SU-DHL-6 (cell line): ENCODE measurements around the gene CXorf38.

Experiments used
- EZH2phosphoT487 ChIP-seq: fragments of 200-600 bp; sonication (generic), shearing (Covaris generic); conservative IDR thresholded peaks from 2 replicates; pipeline ENCODE4 v1.6.1; 2018; ENCODE audit warnings: mild to moderate bottlenecking, antibody characterized with exemption, low read length, moderate library complexity, mixed read lengths
- TF ChIP-seq, protein P1 (sequence below): fragments of 200-600 bp; sonication (generic); IDR thresholded peaks from one replicate; pipeline ENCODE4 v1.5.1; 2017; ENCODE audit warnings: antibody characterized with exemption, mild to moderate bottlenecking, low read length, moderate library complexity; ENCODE audit not compliant: insufficient read depth, poor library complexity, severe bottlenecking

DNA sequence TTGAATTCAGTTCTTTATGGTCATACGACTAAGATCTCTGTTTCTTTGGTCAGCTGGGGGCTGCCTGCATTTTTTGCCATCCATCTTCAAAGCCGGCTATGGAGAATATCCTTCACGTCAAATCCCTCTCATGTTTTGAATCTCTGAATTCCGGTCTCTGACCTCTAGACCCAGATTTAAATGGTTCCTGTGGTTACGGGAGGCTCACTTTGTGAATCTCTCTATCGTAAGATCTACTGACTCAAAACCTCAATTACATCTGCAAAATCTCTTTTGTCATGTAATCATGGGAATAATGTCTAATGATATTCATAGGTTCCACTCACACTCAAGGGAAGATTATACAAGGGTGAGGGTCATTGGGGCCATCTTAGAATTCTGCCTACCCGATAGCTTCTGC lies 29.8 kb downstream of the CXorf38 start:
- TF ChIP-seq, protein P1, sequence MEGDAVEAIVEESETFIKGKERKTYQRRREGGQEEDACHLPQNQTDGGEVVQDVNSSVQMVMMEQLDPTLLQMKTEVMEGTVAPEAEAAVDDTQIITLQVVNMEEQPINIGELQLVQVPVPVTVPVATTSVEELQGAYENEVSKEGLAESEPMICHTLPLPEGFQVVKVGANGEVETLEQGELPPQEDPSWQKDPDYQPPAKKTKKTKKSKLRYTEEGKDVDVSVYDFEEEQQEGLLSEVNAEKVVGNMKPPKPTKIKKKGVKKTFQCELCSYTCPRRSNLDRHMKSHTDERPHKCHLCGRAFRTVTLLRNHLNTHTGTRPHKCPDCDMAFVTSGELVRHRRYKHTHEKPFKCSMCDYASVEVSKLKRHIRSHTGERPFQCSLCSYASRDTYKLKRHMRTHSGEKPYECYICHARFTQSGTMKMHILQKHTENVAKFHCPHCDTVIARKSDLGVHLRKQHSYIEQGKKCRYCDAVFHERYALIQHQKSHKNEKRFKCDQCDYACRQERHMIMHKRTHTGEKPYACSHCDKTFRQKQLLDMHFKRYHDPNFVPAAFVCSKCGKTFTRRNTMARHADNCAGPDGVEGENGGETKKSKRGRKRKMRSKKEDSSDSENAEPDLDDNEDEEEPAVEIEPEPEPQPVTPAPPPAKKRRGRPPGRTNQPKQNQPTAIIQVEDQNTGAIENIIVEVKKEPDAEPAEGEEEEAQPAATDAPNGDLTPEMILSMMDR = no peak
- TF ChIP-seq EZH2phosphoT487 = no peak
